ENCODE measurements around the gene SOST.

DNA sequence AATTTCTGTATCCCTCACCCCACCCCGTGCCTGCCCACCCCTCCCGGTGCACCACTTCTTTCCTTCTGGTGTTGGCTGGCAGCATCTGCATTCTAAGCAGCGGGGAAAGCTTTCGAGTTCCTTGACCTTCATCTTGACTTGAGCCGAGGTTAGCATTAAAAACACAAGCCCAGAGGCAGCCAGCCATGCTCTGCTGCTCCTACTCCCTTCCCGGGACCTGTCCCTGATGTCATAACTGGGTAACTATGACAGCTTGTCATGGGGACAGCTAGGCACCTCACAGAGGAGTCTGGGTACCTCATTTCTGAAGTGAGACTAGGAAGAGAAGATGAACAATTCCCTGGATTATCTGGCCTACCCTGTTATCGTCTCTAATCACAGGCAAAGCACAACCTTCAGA lies 21.5 kb upstream of the SOST start, which contains the start of gene CFAP97D1:
- TF ChIP-seq, protein P1, sequence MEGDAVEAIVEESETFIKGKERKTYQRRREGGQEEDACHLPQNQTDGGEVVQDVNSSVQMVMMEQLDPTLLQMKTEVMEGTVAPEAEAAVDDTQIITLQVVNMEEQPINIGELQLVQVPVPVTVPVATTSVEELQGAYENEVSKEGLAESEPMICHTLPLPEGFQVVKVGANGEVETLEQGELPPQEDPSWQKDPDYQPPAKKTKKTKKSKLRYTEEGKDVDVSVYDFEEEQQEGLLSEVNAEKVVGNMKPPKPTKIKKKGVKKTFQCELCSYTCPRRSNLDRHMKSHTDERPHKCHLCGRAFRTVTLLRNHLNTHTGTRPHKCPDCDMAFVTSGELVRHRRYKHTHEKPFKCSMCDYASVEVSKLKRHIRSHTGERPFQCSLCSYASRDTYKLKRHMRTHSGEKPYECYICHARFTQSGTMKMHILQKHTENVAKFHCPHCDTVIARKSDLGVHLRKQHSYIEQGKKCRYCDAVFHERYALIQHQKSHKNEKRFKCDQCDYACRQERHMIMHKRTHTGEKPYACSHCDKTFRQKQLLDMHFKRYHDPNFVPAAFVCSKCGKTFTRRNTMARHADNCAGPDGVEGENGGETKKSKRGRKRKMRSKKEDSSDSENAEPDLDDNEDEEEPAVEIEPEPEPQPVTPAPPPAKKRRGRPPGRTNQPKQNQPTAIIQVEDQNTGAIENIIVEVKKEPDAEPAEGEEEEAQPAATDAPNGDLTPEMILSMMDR (IDR thresholded peaks at IDR 0.05; ENCODE audit: insufficient read depth, low read length, poor library complexity, severe bottlenecking), result no peak
- no peak for TF ChIP-seq EZH2phosphoT487 (conservative IDR thresholded peaks at IDR 0.05; ENCODE audit: low read length)
